Astrocyte (in vitro differentiated cells and primary cell): ENCODE measurements around the gene TCEAL4. TPM values are rescaled to one million over a fixed set of nuclear protein-coding genes. Genes with fewer than 3 reads are reported as not detected.

Experiments used
- DNase-seq: peaks from one replicate; pipeline ENCODE4 v3.0.0-alpha.2; 2010; ENCODE audit warnings: low read depth
- FAIRE-seq: peaks from 2 replicates; lab custom pipeline; 2011; peaks lifted over from hg19 to GRCh38; lab: Jason Lieb, UNC
- H2AFZ ChIP-seq: 2 replicates; pipeline ENCODE4 v1.6.0; 2012; ENCODE audit warnings: low read depth, low read length, inconsistent platforms
- H3K27ac ChIP-seq: 2 replicates; pipeline ENCODE4 v1.5.1; 2011; ENCODE audit warnings: low read depth, low read length, inconsistent platforms
- H3K27me3 ChIP-seq: 2 replicates; pipeline ENCODE4 v1.6.0; 2011; ENCODE audit warnings: low read length, inconsistent platforms; ENCODE audit not compliant: insufficient read depth
- H3K36me3 ChIP-seq: 2 replicates; pipeline ENCODE4 v1.5.1; 2011; ENCODE audit warnings: low read length, inconsistent platforms; ENCODE audit not compliant: insufficient read depth
- H3K4me1 ChIP-seq: 2 replicates; pipeline ENCODE4 v1.5.1; 2011; ENCODE audit warnings: low read length, inconsistent platforms; ENCODE audit not compliant: insufficient read depth
- H3K4me2 ChIP-seq: 2 replicates; pipeline ENCODE4 v1.6.0; 2012; ENCODE audit warnings: low read length, inconsistent platforms
- H3K4me3 ChIP-seq: 2 replicates; pipeline ENCODE4 v1.5.1; 2011; ENCODE audit warnings: low read depth, mild to moderate bottlenecking, low read length, inconsistent platforms; ENCODE audit not compliant: insufficient read depth
- H3K79me2 ChIP-seq: 2 replicates; pipeline ENCODE4 v1.6.0; 2012; ENCODE audit warnings: mild to moderate bottlenecking, low read length, inconsistent platforms; ENCODE audit not compliant: insufficient read depth
- H3K9ac ChIP-seq: 2 replicates; pipeline ENCODE4 v1.6.0; 2012; ENCODE audit warnings: mild to moderate bottlenecking, low read length, inconsistent platforms
- H3K9me3 ChIP-seq: 2 replicates; pipeline ENCODE4 v1.5.1; 2012; ENCODE audit warnings: low read depth, mild to moderate bottlenecking, low read length, inconsistent platforms; ENCODE audit not compliant: insufficient read depth
- H4K20me1 ChIP-seq: 2 replicates; pipeline ENCODE4 v1.6.0; 2012; ENCODE audit warnings: low read length, inconsistent platforms; ENCODE audit not compliant: insufficient read depth
- H3K27ac Mint-ChIP-seq: one replicate; pipeline ENCODE4 v1.8.0; 2021; ENCODE audit warnings: mild to moderate bottlenecking, mixed read lengths; ENCODE audit not compliant: unreplicated experiment
- H3K27me3 Mint-ChIP-seq: one replicate; pipeline ENCODE4 v1.8.0; 2021; ENCODE audit warnings: low read depth, mixed read lengths; ENCODE audit not compliant: unreplicated experiment
- H3K36me3 Mint-ChIP-seq: one replicate; pipeline ENCODE4 v1.8.0; 2021; ENCODE audit warnings: low read depth, mixed read lengths; ENCODE audit not compliant: unreplicated experiment
- H3K4me1 Mint-ChIP-seq: one replicate; pipeline ENCODE4 v1.8.0; 2021; ENCODE audit warnings: low read depth, mixed read lengths; ENCODE audit not compliant: unreplicated experiment
- H3K4me3 Mint-ChIP-seq: one replicate; pipeline ENCODE4 v1.8.0; 2021; ENCODE audit warnings: mild to moderate bottlenecking, moderate library complexity, mixed read lengths; ENCODE audit not compliant: unreplicated experiment
- H3K9me3 Mint-ChIP-seq: one replicate; pipeline ENCODE4 v1.8.0; 2021; ENCODE audit warnings: mild to moderate bottlenecking, mixed read lengths; ENCODE audit not compliant: unreplicated experiment
- EZH2 ChIP-seq: IDR thresholded peaks from 2 replicates; pipeline ENCODE4 v1.6.1; 2012; ENCODE audit warnings: mild to moderate bottlenecking, low read length, inconsistent platforms; ENCODE audit not compliant: insufficient read depth
- total RNA-seq: library from RNA; stranded (reverse); gene quantifications from 2 replicates; pipeline ENCODE4 v1.2.1, GENCODE V29; 2021
- TF ChIP-seq, protein P1 (sequence below): IDR thresholded peaks from 2 replicates; pipeline ENCODE4 v1.5.1; 2011; ENCODE audit warnings: low read depth, mild to moderate bottlenecking, inconsistent platforms, low read length, moderate library complexity; ENCODE audit not compliant: insufficient read depth

The TCEAL4 gene
- total RNA-seq, 1 donor from 2014 or later: 51.3 TPM

DNA sequence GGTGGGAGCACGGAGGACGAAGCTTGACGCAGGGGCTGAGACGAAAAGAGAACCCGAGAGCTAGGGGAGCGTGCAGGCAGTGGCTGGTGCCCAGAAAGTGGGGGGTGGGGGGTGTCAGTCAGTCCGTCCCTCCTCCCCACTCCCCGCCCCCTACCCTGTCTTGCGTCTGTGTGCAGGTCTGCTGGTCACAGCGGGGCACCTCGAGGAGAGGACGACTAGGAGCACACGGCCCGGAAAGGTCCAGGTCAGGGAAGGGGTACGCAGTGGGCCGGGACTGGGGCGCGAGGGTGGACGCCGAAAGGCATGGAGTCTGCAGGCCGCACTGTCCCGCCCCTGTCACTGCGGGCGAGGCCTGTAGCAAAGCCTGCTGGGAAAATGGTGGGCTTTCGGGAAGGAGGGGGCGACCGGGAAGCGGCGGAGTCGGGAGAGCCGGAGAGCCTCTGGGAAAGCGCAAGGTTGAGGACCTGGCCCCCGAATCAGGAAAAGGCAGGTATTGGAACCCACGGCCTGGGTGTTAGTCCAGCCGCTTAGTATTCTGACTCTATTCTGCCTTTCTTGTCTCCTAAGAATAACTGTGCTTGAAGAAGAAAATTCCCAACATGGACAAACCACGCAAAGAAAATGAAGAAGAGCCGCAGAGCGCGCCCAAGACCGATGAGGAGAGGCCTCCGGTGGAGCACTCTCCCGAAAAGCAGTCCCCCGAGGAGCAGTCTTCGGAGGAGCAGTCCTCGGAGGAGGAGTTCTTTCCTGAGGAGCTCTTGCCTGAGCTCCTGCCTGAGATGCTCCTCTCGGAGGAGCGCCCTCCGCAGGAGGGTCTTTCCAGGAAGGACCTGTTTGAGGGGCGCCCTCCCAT lies 44.2 kb downstream of the TCEAL4 start:
- Histone ChIP-seq H3K9me3 (no peaks in the 10 kb centered on the region), H3K27me3 (no peaks in the 10 kb centered on the region), H3K4me3 (peak overlapping the region; percentile 74), H3K27ac (peak overlapping the region; percentile 85), H3K36me3 (no peaks in the 10 kb centered on the region), H3K9ac (peak overlapping the region; percentile 92), H4K20me1 (no peaks in the 10 kb centered on the region), H2AFZ (peak overlapping the region; percentile 84), H3K4me1 (peaks cover 3% of the 10 kb centered on the region), H3K79me2 (peaks cover 14% of the 10 kb centered on the region), H3K4me2 (peak overlapping the region; percentile 98)
- Mint-ChIP-seq H3K4me3 (peak overlapping the region; percentile 90), H3K36me3 (no peaks in the 10 kb centered on the region), H3K27me3 (no peaks in the 10 kb centered on the region), H3K4me1 (peaks cover 6% of the 10 kb centered on the region), H3K9me3 (no peaks in the 10 kb centered on the region), H3K27ac (peak overlapping the region; percentile 75)
- TF ChIP-seq EZH2: no peak
- TF ChIP-seq, protein P1, sequence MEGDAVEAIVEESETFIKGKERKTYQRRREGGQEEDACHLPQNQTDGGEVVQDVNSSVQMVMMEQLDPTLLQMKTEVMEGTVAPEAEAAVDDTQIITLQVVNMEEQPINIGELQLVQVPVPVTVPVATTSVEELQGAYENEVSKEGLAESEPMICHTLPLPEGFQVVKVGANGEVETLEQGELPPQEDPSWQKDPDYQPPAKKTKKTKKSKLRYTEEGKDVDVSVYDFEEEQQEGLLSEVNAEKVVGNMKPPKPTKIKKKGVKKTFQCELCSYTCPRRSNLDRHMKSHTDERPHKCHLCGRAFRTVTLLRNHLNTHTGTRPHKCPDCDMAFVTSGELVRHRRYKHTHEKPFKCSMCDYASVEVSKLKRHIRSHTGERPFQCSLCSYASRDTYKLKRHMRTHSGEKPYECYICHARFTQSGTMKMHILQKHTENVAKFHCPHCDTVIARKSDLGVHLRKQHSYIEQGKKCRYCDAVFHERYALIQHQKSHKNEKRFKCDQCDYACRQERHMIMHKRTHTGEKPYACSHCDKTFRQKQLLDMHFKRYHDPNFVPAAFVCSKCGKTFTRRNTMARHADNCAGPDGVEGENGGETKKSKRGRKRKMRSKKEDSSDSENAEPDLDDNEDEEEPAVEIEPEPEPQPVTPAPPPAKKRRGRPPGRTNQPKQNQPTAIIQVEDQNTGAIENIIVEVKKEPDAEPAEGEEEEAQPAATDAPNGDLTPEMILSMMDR: peak; percentile 32
- FAIRE-seq: peak; percentile 23
- peak; percentile 57 for DNase-seq

DNA sequence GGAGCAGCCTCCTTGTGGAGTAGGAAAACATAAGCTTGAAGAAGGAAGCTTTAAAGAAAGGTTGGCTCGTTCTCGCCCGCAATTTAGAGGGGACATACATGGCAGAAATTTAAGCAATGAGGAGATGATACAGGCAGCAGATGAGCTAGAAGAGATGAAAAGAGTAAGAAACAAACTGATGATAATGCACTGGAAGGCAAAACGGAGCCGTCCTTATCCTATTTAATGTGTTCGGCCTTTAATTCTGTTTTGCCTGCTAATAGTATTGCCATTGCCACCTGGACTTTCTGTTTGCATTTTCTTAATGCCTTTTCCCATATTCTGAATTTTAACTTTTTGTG lies 44.8 kb downstream of the TCEAL4 start:
- no peak for DNase-seq
- peak overlapping the region; percentile 90 for H3K4me3 Mint-ChIP-seq
- H3K36me3 Mint-ChIP-seq: no peaks in the 10 kb centered on the region
- Histone ChIP-seq H2AFZ (peak overlapping the region; percentile 84), H3K79me2 (peaks cover 14% of the 10 kb centered on the region), H3K9me3 (no peaks in the 10 kb centered on the region), H3K27ac (peak overlapping the region; percentile 85), H3K4me1 (peaks cover 3% of the 10 kb centered on the region), H3K4me2 (peak overlapping the region; percentile 98), H3K27me3 (no peaks in the 10 kb centered on the region), H3K9ac (peak overlapping the region; percentile 92), H4K20me1 (no peaks in the 10 kb centered on the region), H3K36me3 (no peaks in the 10 kb centered on the region), H3K4me3 (peak overlapping the region; percentile 74)
- peak overlapping the region; percentile 75 for H3K27ac Mint-ChIP-seq
- H3K9me3 Mint-ChIP-seq: no peaks in the 10 kb centered on the region
- peaks cover 6% of the 10 kb centered on the region for H3K4me1 Mint-ChIP-seq
- TF ChIP-seq EZH2: no peak
- TF ChIP-seq, protein P1: no peak
- no peaks in the 10 kb centered on the region for H3K27me3 Mint-ChIP-seq
- FAIRE-seq: peak; percentile 41

DNA sequence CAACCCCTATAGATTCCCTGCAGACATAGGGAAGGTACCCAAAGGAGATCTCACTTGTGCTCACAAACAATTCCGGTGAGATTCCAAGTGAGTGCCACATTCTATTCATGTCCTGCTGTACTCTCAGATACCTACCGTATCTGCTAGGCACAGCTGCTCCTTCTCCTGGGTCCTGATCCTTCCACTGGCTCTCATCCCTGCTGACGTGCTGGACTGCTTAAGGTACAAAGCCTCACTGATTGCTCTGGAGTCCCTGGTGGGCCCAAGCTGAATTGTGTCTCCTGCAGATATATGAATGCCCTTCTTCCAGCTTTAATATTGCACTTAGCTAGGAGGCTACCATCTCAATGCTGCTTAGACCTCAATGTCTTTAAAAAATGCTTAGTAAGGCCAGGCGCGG lies 45.8 kb downstream of the TCEAL4 start:
- no peak for TF ChIP-seq EZH2
- TF ChIP-seq, protein P1: no peak
- DNase-seq: no peak
- Histone ChIP-seq H3K27ac (no peak overlapping the region), H2AFZ (no peak overlapping the region), H3K27me3 (no peaks in the 10 kb centered on the region), H3K4me2 (no peak overlapping the region), H3K9me3 (no peaks in the 10 kb centered on the region), H3K9ac (no peak overlapping the region), H3K36me3 (no peaks in the 10 kb centered on the region), H3K79me2 (peaks cover 14% of the 10 kb centered on the region), H3K4me1 (peaks cover 3% of the 10 kb centered on the region), H4K20me1 (no peaks in the 10 kb centered on the region), H3K4me3 (no peak overlapping the region)
- no peak for FAIRE-seq
- H3K4me1 Mint-ChIP-seq: peaks cover 8% of the 10 kb centered on the region
- H3K4me3 Mint-ChIP-seq: no peak overlapping the region
- no peaks in the 10 kb centered on the region for H3K27me3 Mint-ChIP-seq
- H3K9me3 Mint-ChIP-seq: no peaks in the 10 kb centered on the region
- no peaks in the 10 kb centered on the region for H3K36me3 Mint-ChIP-seq
- H3K27ac Mint-ChIP-seq: no peak overlapping the region
